RWPE2 (cell line): Measurements from ENCODE around the gene ERBB4.
A peak's percentile ranks its signal among the peaks of the same experiment; 100 is the strongest.

Source experiments
- ATAC-seq: fragments of 200-7000 bp; cut with Tn5 transposase; 3 replicates; pipeline ENCODE4 v1.9.1; 2021; ENCODE audit warnings: low read depth
- DNase-seq: peaks from one replicate; pipeline ENCODE4 v3.0.0-alpha.2; 2020; ENCODE audit warnings: low spot score
- H3K27ac ChIP-seq: fragments of 450-650 bp; 2 replicates; pipeline ENCODE4 v1.5.1; 2017; ENCODE audit warnings: mild to moderate bottlenecking; ENCODE audit not compliant: poor library complexity, severe bottlenecking
- H3K27me3 ChIP-seq: fragments of 250-450 bp; sonication (Bioruptor Pico); 2 replicates; pipeline ENCODE4 v1.5.1; 2021; ENCODE audit warnings: mild to moderate bottlenecking, moderate library complexity; ENCODE audit not compliant: insufficient read depth, poor library complexity, severe bottlenecking
- H3K36me3 ChIP-seq: fragments of 250-450 bp; sonication (Bioruptor Pico); 2 replicates; pipeline ENCODE4 v1.5.1; 2020; ENCODE audit warnings: low read depth, mild to moderate bottlenecking, moderate library complexity
- H3K4me1 ChIP-seq: fragments of 250-450 bp; sonication (Bioruptor Pico); 2 replicates; pipeline ENCODE4 v1.5.1; 2021; ENCODE audit warnings: mild to moderate bottlenecking, moderate library complexity; ENCODE audit not compliant: insufficient read depth, poor library complexity, severe bottlenecking
- H3K4me3 ChIP-seq: fragments of 250-450 bp; sonication (Bioruptor Pico); 2 replicates; pipeline ENCODE4 v1.5.1; 2021; ENCODE audit warnings: mild to moderate bottlenecking, moderate library complexity; ENCODE audit not compliant: severe bottlenecking
- H3K9me3 ChIP-seq: fragments of 250-450 bp; sonication (Bioruptor Pico); 2 replicates; pipeline ENCODE4 v1.5.1; 2021; ENCODE audit warnings: mild to moderate bottlenecking, moderate library complexity; ENCODE audit not compliant: severe bottlenecking
- CTCF ChIP-seq: fragments of 450-650 bp; IDR thresholded peaks from one replicate; pipeline ENCODE4 v1.5.1; 2017; ENCODE audit warnings: mild to moderate bottlenecking, moderate library complexity; ENCODE audit not compliant: poor library complexity, severe bottlenecking

The ERBB4 gene

GRCh38 chr2:211331736-211332135 lies 1206.9 kb downstream of the ERBB4 start:
- no peak for ATAC-seq
- no peak for DNase-seq
- Histone ChIP-seq H3K4me1 (peaks cover 12% of the 10 kb centered on the region), H3K4me3 (no peak overlapping the region), H3K27ac (no peak overlapping the region), H3K27me3 (no peaks in the 10 kb centered on the region), H3K36me3 (no peaks in the 10 kb centered on the region), H3K9me3 (no peaks in the 10 kb centered on the region)
- TF ChIP-seq CTCF = no peak

GRCh38 chr2:211329882-211330281 lies 1208.7 kb downstream of the ERBB4 start:
- Histone ChIP-seq H3K4me3 (no peak overlapping the region), H3K4me1 (peaks cover 12% of the 10 kb centered on the region), H3K27ac (peak overlapping the region; percentile 39), H3K27me3 (no peaks in the 10 kb centered on the region), H3K36me3 (no peaks in the 10 kb centered on the region), H3K9me3 (no peaks in the 10 kb centered on the region)
- no peak for DNase-seq
- peak; percentile 24; the same call in 2 of the 3 replicates for ATAC-seq
- TF ChIP-seq CTCF = no peak

- no peak overlapping the region for H3K4me3 ChIP-seq
- peak; percentile 95 for ATAC-seq
- peaks cover 12% of the 10 kb centered on the region for H3K4me1 ChIP-seq
- H3K27ac ChIP-seq = peak overlapping the region; percentile 39
- H3K36me3 ChIP-seq = no peaks in the 10 kb centered on the region
- TF ChIP-seq CTCF = no peak
- H3K9me3 ChIP-seq = no peaks in the 10 kb centered on the region
- no peak for DNase-seq
- H3K27me3 ChIP-seq = no peaks in the 10 kb centered on the region
Observed at GRCh38 chr2:211329421-211329820, 1209.2 kb downstream of the ERBB4 start.

GRCh38 chr2:211328126-211328525 lies 1210.5 kb downstream of the ERBB4 start:
- no peak for TF ChIP-seq CTCF
- no peaks in the 10 kb centered on the region for H3K27me3 ChIP-seq
- H3K4me3 ChIP-seq = no peak overlapping the region
- H3K27ac ChIP-seq = no peak overlapping the region
- peak; percentile 44; the same call in 1 of the 3 replicates for ATAC-seq
- H3K36me3 ChIP-seq = no peaks in the 10 kb centered on the region
- H3K9me3 ChIP-seq = no peaks in the 10 kb centered on the region
- no peak for DNase-seq
- H3K4me1 ChIP-seq = peaks cover 12% of the 10 kb centered on the region
